Common myeloid progenitor, CD34-positive (primary cell): ENCODE results near the gene TTC28.

Experiments used
- CTCF ChIA-PET: fragments of 350-600 bp; sonication (Branson Sonifier 250); formaldehyde crosslinking; loops from one replicate; lab custom pipeline; 2021; ENCODE audit warnings: antibody characterized with exemption; lab: Charles Lee
- POLR2A ChIA-PET: fragments of 350-600 bp; sonication (Branson Sonifier 250); formaldehyde crosslinking; loops from one replicate; lab custom pipeline; 2021; ENCODE audit warnings: antibody characterized with exemption; lab: Charles Lee
- DNase-seq, 3 donors: peaks; one replicate each; pipeline versions ENCODE4 v3.0.0 to v3.0.0-alpha.2; 2013
- H3K27ac ChIP-seq, 2 experiments: 1 replicate in 1 of 2; 2 replicates in 1 of 2; pipeline ENCODE4 v1.7.0; 2013; ENCODE audit warnings: inconsistent platforms in 2 of 2, low read length in 2 of 2, mild to moderate bottlenecking in 2 of 2, low read depth in 1 of 2, moderate library complexity in 1 of 2; ENCODE audit not compliant: severe bottlenecking in 2 of 2, insufficient read depth in 1 of 2, poor library complexity in 1 of 2
- H3K27me3 ChIP-seq, 5 experiments: replicated peaks in 2 of 5; 1 replicate in 3 of 5; 2 replicates in 2 of 5; pipeline versions ENCODE4 v1.6.1 to v1.7.0; 2013; ENCODE audit warnings: low read length in 4 of 5, mild to moderate bottlenecking in 2 of 5, moderate library complexity in 2 of 5, inconsistent platforms in 1 of 5; ENCODE audit not compliant: insufficient read depth in 5 of 5, control insufficient read depth in 4 of 5
- H3K36me3 ChIP-seq, 4 experiments: 1 replicate in 2 of 4; 2 replicates in 2 of 4; pipeline versions ENCODE4 v1.6.1 to v1.7.0; 2013; ENCODE audit warnings: low read length in 3 of 4, control low read depth in 1 of 4, mild to moderate bottlenecking in 1 of 4; ENCODE audit not compliant: control insufficient read depth in 4 of 4, insufficient read depth in 4 of 4
- H3K4me1 ChIP-seq, 4 experiments: 1 replicate in 3 of 4; 2 replicates in 1 of 4; pipeline versions ENCODE4 v1.6.1 to v1.7.1; 2013; ENCODE audit warnings: low read length in 3 of 4, mild to moderate bottlenecking in 3 of 4, control low read depth in 1 of 4, inconsistent platforms in 1 of 4, moderate library complexity in 1 of 4; ENCODE audit not compliant: control insufficient read depth in 4 of 4, insufficient read depth in 4 of 4; ENCODE audit errors: control extremely low read depth in 1 of 4
- H3K4me3 ChIP-seq, 7 experiments: 1 replicate in 4 of 7; 2 replicates in 3 of 7; pipeline versions ENCODE4 v1.5.1 to v1.7.0; 2013; ENCODE audit warnings: mild to moderate bottlenecking in 7 of 7, low read length in 6 of 7, moderate library complexity in 6 of 7, inconsistent platforms in 2 of 7, low read depth in 2 of 7, control low read depth in 1 of 7; ENCODE audit not compliant: insufficient read depth in 4 of 7, control insufficient read depth in 1 of 7; ENCODE audit errors: extremely low read depth in 1 of 7
- H3K9me3 ChIP-seq, 5 experiments: 1 replicate in 4 of 5; 2 replicates in 1 of 5; pipeline versions ENCODE4 v1.6.1 to v1.7.1; 2013; ENCODE audit warnings: low read length in 4 of 5, mild to moderate bottlenecking in 2 of 5, inconsistent platforms in 1 of 5, low read depth in 1 of 5, moderate library complexity in 1 of 5; ENCODE audit not compliant: control insufficient read depth in 4 of 5, insufficient read depth in 2 of 5; ENCODE audit errors: control extremely low read depth in 1 of 5
- WGBS: methylation state at CpG from one replicate; pipeline ENCODE4 v1.1.5; 2013; ENCODE audit not compliant: insufficient coverage; 5-methylcytosine and 5-hydroxymethylcytosine counted together

TTC28 gene

DNA sequence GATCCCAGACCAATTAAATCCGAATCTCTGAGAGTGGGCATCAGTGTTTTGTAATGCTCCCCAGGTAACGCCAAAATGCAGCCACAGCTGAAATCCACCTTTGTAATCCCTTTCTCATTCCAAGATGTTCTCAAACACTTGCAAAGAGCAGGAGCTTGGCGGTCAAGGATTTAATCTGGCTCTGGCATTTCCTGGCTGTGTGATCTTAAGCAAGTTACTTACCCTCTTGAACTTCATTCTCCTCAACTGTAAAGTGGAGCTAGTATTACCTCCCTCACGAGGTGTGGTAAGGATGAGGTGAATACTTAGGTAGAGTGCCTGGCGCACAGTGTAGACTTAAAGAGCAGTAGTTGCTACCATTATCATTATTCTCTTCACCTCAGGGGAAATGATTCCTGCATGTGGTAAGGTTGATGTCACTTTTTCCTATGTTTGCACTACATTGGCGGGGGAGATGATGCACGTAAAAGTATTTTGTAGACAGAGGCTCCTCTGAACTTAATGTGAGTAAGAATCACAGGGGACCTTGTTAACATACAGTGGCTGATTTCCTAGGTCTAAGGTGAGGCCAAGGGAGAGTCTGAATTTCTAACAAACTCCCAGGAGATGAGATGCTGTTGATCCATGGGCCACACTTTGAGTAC, 550.2 kb downstream of the TTC28 start:
- no peak overlapping the region for H3K4me3 ChIP-seq
- H3K36me3 ChIP-seq: no peaks in the 10 kb centered on the region
- no peaks in the 10 kb centered on the region for H3K4me1 ChIP-seq
- 98% methylated on average over 3 of the region's 7 CpGs for WGBS
- no peak overlapping the region for H3K27ac ChIP-seq
- H3K27me3 ChIP-seq: no peaks in the 10 kb centered on the region
- ChIA-PET POLR2A (no interaction called here), CTCF (interaction anchor here (1.1 kb wide), 1 partner anchor 10 kb away, joined by 4 read pairs; no protein-coding TSS in a partner anchor)
- H3K9me3 ChIP-seq: no peaks in the 10 kb centered on the region
- no peak for DNase-seq

GRCh38 chr22:28128827-28129226, 550.8 kb downstream of the TTC28 start:
- no peak overlapping the region for H3K4me3 ChIP-seq
- no peaks in the 10 kb centered on the region for H3K9me3 ChIP-seq
- no peaks in the 10 kb centered on the region for H3K4me1 ChIP-seq
- whole genome bisulfite sequencing: 100% methylated on average over 2 of the region's 4 CpGs
- ChIA-PET POLR2A (no interaction called here), CTCF (no interaction called here)
- no peak overlapping the region for H3K27ac ChIP-seq
- no peaks in the 10 kb centered on the region for H3K36me3 ChIP-seq
- H3K27me3 ChIP-seq: no peaks in the 10 kb centered on the region
- no peak for DNase-seq

- 80% methylated on average over 1 of the region's 2 CpGs for WGBS
- POLR2A ChIA-PET: no interaction called here
These were observed 553.8 kb downstream of the TTC28 start for GRCh38 chr22:28125799-28126198.

GRCh38 chr22:28123989-28124766, 555.5 kb downstream of the TTC28 start:
- Histone ChIP-seq H3K4me3 (no peak overlapping the region), H3K9me3 (no peaks in the 10 kb centered on the region), H3K4me1 (no peaks in the 10 kb centered on the region), H3K27me3 (no peaks in the 10 kb centered on the region), H3K27ac (no peak overlapping the region), H3K36me3 (no peaks in the 10 kb centered on the region)
- no peak for DNase-seq
- ChIA-PET POLR2A (no interaction called here), CTCF (interaction anchor here (1.0 kb wide), 1 partner anchor 12 kb away, joined by 3 read pairs; no protein-coding TSS in a partner anchor)
- WGBS: no CpG with 5 or more reads among the region's 1 CpG

More at GRCh38 chr22:28125799-28126198, 553.8 kb downstream of the TTC28 start:
- DNase-seq: no peak
- CTCF ChIA-PET: no interaction called here
- Histone ChIP-seq H3K4me1 (no peaks in the 10 kb centered on the region), H3K27ac (no peak overlapping the region), H3K4me3 (no peak overlapping the region), H3K27me3 (no peaks in the 10 kb centered on the region), H3K36me3 (no peaks in the 10 kb centered on the region), H3K9me3 (no peaks in the 10 kb centered on the region)

DNA sequence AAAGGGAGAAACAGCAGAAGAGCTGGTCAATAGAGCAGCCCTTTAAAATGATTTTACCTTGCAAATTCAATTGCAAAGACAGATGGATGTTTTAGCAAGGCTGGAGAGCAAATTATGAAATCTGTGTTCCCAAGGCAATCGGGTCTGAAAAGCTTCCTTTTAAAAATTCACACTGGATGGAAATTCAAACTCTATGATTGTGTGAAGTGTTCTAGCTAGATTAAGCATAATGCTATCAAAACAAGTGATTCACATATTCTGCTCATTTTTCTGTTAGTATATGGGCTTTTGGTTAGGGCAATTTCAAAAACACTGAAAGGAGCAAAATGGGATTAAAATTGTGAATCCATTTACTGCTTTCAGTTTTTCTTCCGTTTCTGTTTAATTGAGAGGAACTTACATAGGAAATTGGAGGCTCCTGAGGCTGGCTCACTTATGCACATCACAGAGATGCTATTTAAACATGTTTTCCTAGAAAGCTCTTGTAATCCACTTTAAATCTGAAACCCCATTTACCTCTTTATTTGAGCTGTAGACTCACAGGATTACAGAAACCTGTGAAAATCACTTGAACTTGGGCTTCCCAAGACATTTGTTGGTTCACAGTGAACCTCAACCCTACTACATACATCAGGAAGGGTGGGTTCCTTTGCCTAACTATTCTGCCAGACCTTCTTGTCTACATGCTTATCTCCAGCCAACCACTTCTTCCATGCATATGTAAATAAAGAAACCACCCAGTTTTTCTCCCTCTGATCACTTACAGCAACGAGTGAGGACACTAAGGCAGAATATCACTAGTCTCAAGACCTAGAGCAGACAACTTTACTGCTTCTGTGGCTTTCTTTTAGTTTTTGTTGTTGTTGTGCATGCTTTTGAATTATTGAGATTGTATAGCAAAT, 558.7 kb downstream of the TTC28 start:
- Histone ChIP-seq H3K4me3 (no peak overlapping the region), H3K27me3 (no peaks in the 10 kb centered on the region), H3K36me3 (no peaks in the 10 kb centered on the region), H3K27ac (no peak overlapping the region), H3K9me3 (no peaks in the 10 kb centered on the region), H3K4me1 (no peaks in the 10 kb centered on the region)
- ChIA-PET CTCF (interaction anchor here (1.1 kb wide), 1 partner anchor 16 kb away, joined by 3 read pairs; no protein-coding TSS in a partner anchor), POLR2A (no interaction called here)
- DNase-seq: peak in 1 of 3 donors; percentile 13
- no CpG with 5 or more reads among the region's 3 CpGs for WGBS

GRCh38 chr22:28118957-28119631, 560.5 kb downstream of the TTC28 start:
- no peaks in the 10 kb centered on the region for H3K36me3 ChIP-seq
- no peaks in the 10 kb centered on the region for H3K27me3 ChIP-seq
- H3K27ac ChIP-seq: no peak overlapping the region
- no peaks in the 10 kb centered on the region for H3K4me1 ChIP-seq
- no CpG with 5 or more reads among the region's 2 CpGs for WGBS
- ChIA-PET POLR2A (no interaction called here), CTCF (interaction anchor here (1.1 kb wide), 1 partner anchor 11 kb away, joined by 4 read pairs; no protein-coding TSS in a partner anchor)
- DNase-seq: no peak
- H3K9me3 ChIP-seq: no peaks in the 10 kb centered on the region
- H3K4me3 ChIP-seq: no peak overlapping the region
